HFFc6 (cell line): Measurements from ENCODE around the gene ACTR5. TPM values are rescaled to one million over a fixed set of nuclear protein-coding genes. Genes with fewer than 3 reads are reported as not detected.
"Not testable (repeated sequence)": the region's sequence is repeated elsewhere in the genome, so short reads cannot be mapped to it uniquely, and the experiment has no call there.

Source experiments
- DNase-seq: peaks from one replicate; pipeline ENCODE4 v3.0.0-alpha.2; 2018
- H3K27ac Mint-ChIP-seq: 2 replicates; pipeline ENCODE4 v1.8.0; 2020; ENCODE audit warnings: mild to moderate bottlenecking, mixed read lengths
- H3K27me3 Mint-ChIP-seq: 2 replicates; pipeline ENCODE4 v1.8.0; 2021; ENCODE audit warnings: mild to moderate bottlenecking, moderate library complexity, mixed read lengths; ENCODE audit not compliant: insufficient read depth
- H3K36me3 Mint-ChIP-seq: 2 replicates; pipeline ENCODE4 v1.8.0; 2021; ENCODE audit warnings: low read depth, mixed read lengths
- H3K4me1 Mint-ChIP-seq: 2 replicates; pipeline ENCODE4 v1.8.0; 2020; ENCODE audit warnings: low read depth, mixed read lengths
- H3K4me3 Mint-ChIP-seq: 2 replicates; pipeline ENCODE4 v1.8.0; 2020; ENCODE audit warnings: mild to moderate bottlenecking, moderate library complexity, mixed read lengths
- H3K9me3 Mint-ChIP-seq: 2 replicates; pipeline ENCODE4 v1.8.0; 2020; ENCODE audit warnings: mild to moderate bottlenecking, mixed read lengths
- CTCF ChIP-seq: fragments of 200-600 bp; sonication (generic); IDR thresholded peaks from 2 replicates; pipeline ENCODE4 v1.5.0; 2021; ENCODE audit warnings: antibody characterized with exemption, mild to moderate bottlenecking
- total RNA-seq, 6 experiments: library from RNA; stranded (reverse); fragmentation: NEBNext Ultra II Directional; extraction: Animal tissue kit (Norgen Biotek cat#: 25700); gene quantifications; 2 replicates in 1 of 6; 3 replicates in 5 of 6; pipeline ENCODE4 v1.2.3, GENCODE V29; 2021

Gene ACTR5
- total RNA-seq, 6 experiments from 2014 or later = 3.2 to 4.3 (median 3.8) TPM

DNA sequence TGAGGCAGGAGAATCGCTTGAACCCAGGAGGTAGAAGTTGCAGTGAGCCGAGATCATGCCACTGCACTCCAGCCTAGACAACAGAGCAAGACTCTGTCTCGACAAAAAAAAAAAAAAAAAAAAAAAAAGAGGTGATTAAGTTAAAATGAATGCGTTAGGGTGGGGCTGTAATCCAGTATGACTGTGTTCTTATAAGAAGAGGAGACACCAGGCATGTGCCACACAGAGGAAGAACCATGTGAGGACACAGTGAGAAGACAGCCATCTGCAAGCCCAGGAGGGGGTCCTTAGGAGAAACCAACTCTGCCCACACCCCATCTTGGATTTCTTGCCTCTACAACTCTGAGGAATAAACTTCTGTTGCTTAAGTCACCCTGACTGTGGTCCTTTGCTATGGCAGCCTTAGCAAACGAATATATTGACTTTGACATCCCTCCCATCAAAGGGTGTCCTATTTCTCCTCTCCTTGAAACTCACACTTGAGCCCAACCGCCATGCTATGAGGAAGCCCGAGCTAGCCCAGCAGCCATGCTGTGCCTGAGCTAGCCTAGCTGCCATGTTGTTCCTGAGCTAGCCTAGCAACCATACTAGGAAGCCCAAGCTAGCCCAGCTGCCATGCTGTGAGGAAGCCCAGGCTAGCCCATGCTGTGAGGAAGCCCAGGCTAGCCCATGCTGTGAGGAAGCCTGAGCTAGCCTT, 41.4 kb downstream of the ACTR5 start:
- no peak for TF ChIP-seq CTCF
- peak; percentile 82 for DNase-seq
- H3K4me1 Mint-ChIP-seq = peaks cover 26% of the 10 kb centered on the region
- no peaks in the 10 kb centered on the region for H3K36me3 Mint-ChIP-seq
- peak overlapping the region; percentile 85 for H3K27ac Mint-ChIP-seq
- peaks cover 1% of the 10 kb centered on the region; the same call in 1 of the 2 replicates for H3K27me3 Mint-ChIP-seq
- H3K9me3 Mint-ChIP-seq = peaks cover 5% of the 10 kb centered on the region; the same call in 1 of the 2 replicates
- no peak overlapping the region for H3K4me3 Mint-ChIP-seq

DNA sequence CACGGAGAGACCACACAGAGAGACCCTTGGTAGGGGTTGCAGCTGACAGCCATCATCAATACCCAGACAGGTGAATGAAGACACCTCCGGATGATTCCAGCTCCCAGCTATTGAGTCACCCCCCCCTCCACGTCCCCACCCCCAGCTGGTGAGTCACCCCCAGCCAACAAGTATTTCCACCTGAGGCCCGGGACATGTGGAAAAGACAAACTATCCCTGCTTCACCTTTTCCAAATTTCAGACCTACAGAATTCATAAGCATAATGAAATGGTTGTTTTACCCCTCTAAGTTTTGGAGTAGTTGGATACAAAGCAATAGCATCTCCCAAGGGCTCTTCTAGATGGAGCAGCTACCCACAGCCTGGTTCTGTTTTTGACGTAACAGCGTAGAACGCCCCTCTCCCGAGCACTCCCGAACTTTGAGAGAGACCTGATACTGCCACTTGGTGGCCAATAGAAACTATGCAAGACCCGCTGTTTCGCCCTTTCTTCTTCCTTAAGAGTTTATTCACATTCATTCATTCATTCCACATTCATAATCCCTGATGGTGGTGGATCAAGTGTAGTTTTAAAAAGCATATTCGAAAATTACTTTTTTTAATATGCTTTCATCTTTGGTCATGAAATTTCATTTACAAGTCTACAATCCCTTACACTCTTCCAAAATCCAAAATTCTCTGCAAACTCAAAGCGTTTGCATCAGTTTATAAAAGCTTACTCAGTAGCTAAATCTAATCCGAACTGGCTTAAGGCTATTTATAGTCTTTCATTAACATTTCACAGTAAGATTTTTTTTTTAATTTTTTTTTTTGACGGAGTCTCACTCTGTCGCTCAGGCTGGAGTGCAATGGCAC, 42.2 kb downstream of the ACTR5 start:
- H3K27me3 Mint-ChIP-seq = peaks cover 1% of the 10 kb centered on the region
- peak; percentile 85 for TF ChIP-seq CTCF
- H3K4me1 Mint-ChIP-seq = peaks cover 26% of the 10 kb centered on the region
- H3K9me3 Mint-ChIP-seq = peaks cover 5% of the 10 kb centered on the region; the same call in 1 of the 2 replicates
- H3K27ac Mint-ChIP-seq = peak overlapping the region; percentile 85
- no peak for DNase-seq
- no peaks in the 10 kb centered on the region for H3K36me3 Mint-ChIP-seq
- no peak overlapping the region; the same call in 1 of the 2 replicates for H3K4me3 Mint-ChIP-seq

DNA sequence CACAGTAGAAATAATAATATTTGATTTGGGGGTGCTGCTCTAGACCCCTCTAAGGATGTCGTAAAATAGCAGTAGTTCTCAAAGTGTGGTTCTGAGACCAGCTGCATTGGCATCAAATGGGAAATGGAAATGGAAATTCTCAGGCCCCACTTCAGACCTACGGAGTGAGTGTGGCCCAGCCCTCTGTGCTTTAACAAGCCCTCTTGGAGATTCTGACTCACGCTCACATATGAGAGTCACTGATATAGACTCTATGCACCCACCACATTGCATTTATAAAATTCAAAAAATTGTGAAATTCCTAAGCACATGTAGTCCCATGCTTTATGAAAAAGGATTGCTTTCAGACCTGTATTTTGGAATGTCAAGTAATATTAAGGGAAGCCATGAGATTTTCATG, 43.0 kb downstream of the ACTR5 start:
- H3K27me3 Mint-ChIP-seq = peaks cover 6% of the 10 kb centered on the region
- peaks cover 22% of the 10 kb centered on the region for H3K4me1 Mint-ChIP-seq
- no peak for TF ChIP-seq CTCF
- no peaks in the 10 kb centered on the region for H3K36me3 Mint-ChIP-seq
- H3K4me3 Mint-ChIP-seq = no peak overlapping the region
- no peak for DNase-seq
- H3K27ac Mint-ChIP-seq = no peak overlapping the region
- peaks cover 5% of the 10 kb centered on the region; the same call in 1 of the 2 replicates for H3K9me3 Mint-ChIP-seq

DNA sequence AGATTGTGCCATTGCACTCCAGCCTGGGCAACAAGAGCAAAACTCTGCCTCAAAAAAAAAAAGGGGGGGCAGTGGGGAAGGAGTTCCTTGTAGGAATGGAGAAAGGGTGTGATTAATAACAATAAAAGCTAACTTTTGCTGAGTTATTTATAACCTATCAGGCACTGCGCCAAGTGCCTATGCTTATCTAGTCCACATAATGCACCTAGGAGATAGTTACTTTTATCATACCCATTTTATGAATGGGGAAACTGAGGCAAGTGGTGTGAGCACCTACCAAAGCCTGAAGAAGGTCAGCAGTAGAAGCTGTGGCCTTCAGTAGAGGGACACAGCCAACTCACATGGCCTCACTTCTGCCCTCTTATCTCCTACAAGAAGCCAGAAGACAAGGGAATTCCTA, 43.7 kb downstream of the ACTR5 start:
- Mint-ChIP-seq H3K4me3 (no peak overlapping the region), H3K36me3 (no peaks in the 10 kb centered on the region), H3K27ac (no peak overlapping the region), H3K27me3 (peaks cover 6% of the 10 kb centered on the region), H3K9me3 (peaks cover 5% of the 10 kb centered on the region; the same call in 1 of the 2 replicates), H3K4me1 (peaks cover 21% of the 10 kb centered on the region)
- no peak for TF ChIP-seq CTCF
- no peak for DNase-seq

- H3K36me3 Mint-ChIP-seq, H3K4me3 Mint-ChIP-seq, H3K9me3 Mint-ChIP-seq, H3K27ac Mint-ChIP-seq, DNase-seq: not testable (repeated sequence)
- Mint-ChIP-seq H3K27me3 (peaks cover 18% of the 10 kb centered on the region), H3K4me1 (peaks cover 15% of the 10 kb centered on the region)
Observed at GRCh38 chr20:38794057-38794456, 45.8 kb downstream of the ACTR5 start.

DNA sequence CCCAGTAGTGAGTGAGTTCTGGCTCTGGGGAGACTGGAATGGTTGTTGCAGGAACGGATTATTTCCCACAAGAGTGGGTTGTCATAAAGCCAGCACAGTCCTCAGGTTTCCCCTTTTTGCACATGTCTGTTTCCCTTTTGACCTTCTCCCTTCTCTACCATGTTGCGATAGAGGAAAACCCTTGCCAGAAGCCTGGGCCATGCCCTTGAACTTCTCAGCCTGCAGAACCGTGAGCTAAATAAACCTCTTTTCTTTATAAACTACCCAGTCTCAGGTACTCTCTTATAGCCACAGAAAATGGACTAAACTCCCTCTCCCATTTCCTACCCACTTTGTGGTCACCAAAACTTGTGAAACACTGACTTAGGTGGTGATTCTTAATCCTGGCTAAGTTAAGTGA, 50.0 kb downstream of the ACTR5 start:
- Mint-ChIP-seq H3K27ac (no peak overlapping the region), H3K27me3 (peaks cover 24% of the 10 kb centered on the region), H3K36me3 (no peaks in the 10 kb centered on the region), H3K9me3 (peaks cover 4% of the 10 kb centered on the region; the same call in 1 of the 2 replicates), H3K4me1 (no peaks in the 10 kb centered on the region), H3K4me3 (no peak overlapping the region)
- DNase-seq = no peak
- TF ChIP-seq CTCF = no peak
